ENCODE measurements around the gene C1QTNF8. TPM values are rescaled to one million over a fixed set of nuclear protein-coding genes. Genes with fewer than 3 reads are reported as not detected.

Gene C1QTNF8
- total and polyA plus RNA-seq, 2 of the 13 experiments (the other 11 are each of a cell fraction or from before 2014, with no cell fraction given): 0.09 TPM; not detected in 1

DNA sequence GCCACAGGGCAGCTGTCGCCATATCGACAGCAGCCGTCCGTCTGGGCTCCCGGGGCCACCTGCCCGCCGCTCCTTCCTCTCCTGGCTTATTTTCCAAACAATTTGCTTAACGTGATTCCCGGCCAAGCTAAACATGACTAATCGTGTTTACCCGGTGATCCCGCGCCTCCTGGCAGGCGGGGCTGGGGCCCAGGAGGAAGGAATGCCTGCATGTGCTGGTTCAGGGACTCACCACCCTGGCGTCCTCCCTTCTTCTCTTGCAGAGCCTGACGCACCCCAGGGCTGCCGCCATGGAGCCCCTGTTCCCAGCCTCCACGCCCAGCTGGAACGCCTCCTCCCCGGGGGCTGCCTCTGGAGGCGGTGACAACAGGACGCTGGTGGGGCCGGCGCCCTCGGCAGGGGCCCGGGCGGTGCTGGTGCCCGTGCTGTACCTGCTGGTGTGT, 17.4 kb downstream of the C1QTNF8 start:
- DNase-seq (ENCODE audit: low spot score): peak; percentile 91
- ATAC-seq: peak; percentile 52
- 8% methylated on average over 6 of the region's 28 CpGs for WGBS (ENCODE audit: low lambda C conversion rate)
- Histone ChIP-seq H4K20me1 (ENCODE audit: insufficient read depth, low read length) (no peaks in the 10 kb centered on the region), H3K36me3 (replicated peaks in 1 of 2; ENCODE audit: control insufficient read depth in 1 of 2, insufficient read depth in 2 of 2, low read length in 2 of 2) (no peaks in the 10 kb centered on the region), H2AFZ (ENCODE audit: low read length) (no peak overlapping the region), H3K27ac (ENCODE audit: extremely low read length, insufficient read depth, low read length) (peak overlapping the region; percentile 55), H3K9ac (ENCODE audit: insufficient read depth, low read depth, low read length) (peak overlapping the region; percentile 31; the same call in 1 of the 2 replicates), H3K4me2 (ENCODE audit: low read depth, low read length) (peak overlapping the region; percentile 68), H3K27me3 (ENCODE audit: control insufficient read depth in 1 of 2, insufficient read depth in 2 of 2, low read length in 2 of 2) (peaks cover 1 to 30% of the 10 kb centered on the region in 2 experiments; a peak in 3 of 5 replicates), H3K4me3 (replicated peaks in 1 of 3; ENCODE audit: insufficient read depth in 1 of 3, low read depth in 2 of 3, low read length in 3 of 3) (peak overlapping the region in 2 of 3 experiments; percentile 39 to 66; a peak in 3 of 6 replicates), H3K9me3 (ENCODE audit: low read length) (no peaks in the 10 kb centered on the region), H3K4me1 (ENCODE audit: insufficient read depth, low read length) (peaks cover 73% of the 10 kb centered on the region), H3K79me2 (ENCODE audit: insufficient read depth, low read length) (no peaks in the 10 kb centered on the region)
- POLR2A ChIA-PET: interaction anchor here (1.0 kb wide), 1 partner anchor 15 kb away, joined by 4 read pairs; no protein-coding TSS in a partner anchor
- FAIRE-seq: peak; percentile 76
- intact Hi-C loops (cut with micrococcal nuclease; ENCODE audit: unreplicated experiment): no loop called here
- CTCF ChIA-PET (ENCODE audit: low intra/inter-chr PET ratio, low total read pairs): no interaction called here
- in situ Hi-C loops (cut with HindIII; ENCODE audit: extremely low pct_ligation_motif_present, low pct_unique_long_range_greater_than_20kb): no loop called here
- BruUV-seq (replicated peaks): no TSS peak
- TF ChIP-seq ARNT2 (CRISPR knock-in tag; IDR thresholded peaks at IDR 0.05; ENCODE audit: low read depth) (peak; percentile 81), GATAD2A (CRISPR knock-in tag; IDR thresholded peaks at IDR 0.05) (peak; percentile 83), RFX1 (IDR thresholded peaks at IDR 0.05) (no peak), HDAC2 (CRISPR knock-in tag; IDR thresholded peaks at IDR 0.05) (peak; percentile 91), ZNF501 (CRISPR knock-in tag; IDR thresholded peaks at IDR 0.05) (peak; percentile 40; the same call in 1 of the 2 replicates), KAT8 (CRISPR knock-in tag; IDR thresholded peaks at IDR 0.05) (peak; percentile 86), FOXK1 (CRISPR knock-in tag; IDR thresholded peaks at IDR 0.05; ENCODE audit: borderline replicate concordance, low read depth) (peak; percentile 98), KDM5A (IDR thresholded peaks at IDR 0.05; ENCODE audit: borderline replicate concordance, low read length) (no peak), FOXJ3 (CRISPR knock-in tag; IDR thresholded peaks at IDR 0.05; ENCODE audit: borderline replicate concordance) (peak; percentile 62; the same call in 1 of the 2 replicates), ADNP (CRISPR knock-in tag; IDR thresholded peaks at IDR 0.05) (no peak), KLF12 (CRISPR knock-in tag; IDR thresholded peaks at IDR 0.05; ENCODE audit: borderline replicate concordance) (0 out of 2 replicates have a peak, but pooled peaks have one; percentile 65), ARNTL (CRISPR knock-in tag; IDR thresholded peaks at IDR 0.05) (peak; percentile 95), ZBTB25 (CRISPR knock-in tag; IDR thresholded peaks at IDR 0.05) (peak; percentile 81; the same call in 1 of the 2 replicates), ZNF431 (CRISPR knock-in tag; IDR thresholded peaks at IDR 0.05; ENCODE audit: borderline replicate concordance, low read depth) (peak; percentile 74; the same call in 1 of the 2 replicates), ZBTB7B (CRISPR knock-in tag; IDR thresholded peaks at IDR 0.05) (peak; percentile 88), BCL3 (CRISPR knock-in tag; IDR thresholded peaks at IDR 0.05) (peak; percentile 78), PLRG1 (conservative IDR thresholded peaks at IDR 0.05) (no peak), ZNF367 (CRISPR knock-in tag; IDR thresholded peaks at IDR 0.05; ENCODE audit: borderline replicate concordance) (0 out of 2 replicates have a peak, but pooled peaks have one; percentile 36), ZNF350 (CRISPR knock-in tag; IDR thresholded peaks at IDR 0.05; ENCODE audit: borderline replicate concordance, low read depth) (peak; percentile 73), FOSL2 (CRISPR knock-in tag; IDR thresholded peaks at IDR 0.05) (peak; percentile 99), GMEB2 (CRISPR knock-in tag; IDR thresholded peaks at IDR 0.05; ENCODE audit: low read depth) (no peak), ZFYVE20 (CRISPR knock-in tag; IDR thresholded peaks at IDR 0.05; ENCODE audit: borderline replicate concordance, low read depth) (no peak), HHEX (CRISPR knock-in tag; IDR thresholded peaks at IDR 0.05) (no peak), JUND (CRISPR knock-in tag; IDR thresholded peaks at IDR 0.05) (peak; percentile 94)
